CD1c-positive myeloid dendritic cell (primary cell): ENCODE results near the gene ATP6V1B1.

Experiments used
- DNase-seq: peaks from one replicate; pipeline ENCODE4 v3.0.0-alpha.2; 2016; ENCODE audit errors: extremely low spot score

The ATP6V1B1 gene

GRCh38 chr2:70935468-70936164 is at the start of gene ATP6V1B1:
Gene ATP6V1B1 (plus strand): TSS chr2:70935900. CDS start chr2:70935955, 55 bp downstream.
- no peak for DNase-seq

- no peak for DNase-seq
Observed at GRCh38 chr2:70886541-70886987, 49.1 kb upstream of the ATP6V1B1 start.

- DNase-seq = no peak
Observed at GRCh38 chr2:70887208-70887549, 48.5 kb upstream of the ATP6V1B1 start.

- DNase-seq = peak; percentile 15
Observed at GRCh38 chr2:70887550-70888246, 48.0 kb upstream of the ATP6V1B1 start.

- DNase-seq = no peak
Observed at GRCh38 chr2:70888366-70888922, 47.3 kb upstream of the ATP6V1B1 start.

GRCh38 chr2:70888923-70889715 is 46.6 kb upstream of the ATP6V1B1 start:
- no peak for DNase-seq

- DNase-seq = no peak
Observed at GRCh38 chr2:70889716-70890037, 46.0 kb upstream of the ATP6V1B1 start.

GRCh38 chr2:70890469-70891065 is 45.1 kb upstream of the ATP6V1B1 start:
- no peak for DNase-seq

GRCh38 chr2:70891572-70892357 is 43.9 kb upstream of the ATP6V1B1 start:
- DNase-seq = no peak

- DNase-seq = no peak
Observed at GRCh38 chr2:70892750-70893149, 43.0 kb upstream of the ATP6V1B1 start.

GRCh38 chr2:70893186-70893585 is 42.5 kb upstream of the ATP6V1B1 start:
- DNase-seq = no peak

- no peak for DNase-seq
Observed at GRCh38 chr2:70894765-70895164, 40.9 kb upstream of the ATP6V1B1 start.

- DNase-seq = no peak
Observed at GRCh38 chr2:70895249-70895648, 40.5 kb upstream of the ATP6V1B1 start.

GRCh38 chr2:70895998-70896764 is 39.5 kb upstream of the ATP6V1B1 start:
- no peak for DNase-seq

GRCh38 chr2:70896765-70897202 is 38.9 kb upstream of the ATP6V1B1 start:
- no peak for DNase-seq

- no peak for DNase-seq
Observed at GRCh38 chr2:70897203-70897976, 38.3 kb upstream of the ATP6V1B1 start.

GRCh38 chr2:70897977-70898226 is 37.8 kb upstream of the ATP6V1B1 start:
- DNase-seq = no peak

GRCh38 chr2:70898363-70899240 is 37.1 kb upstream of the ATP6V1B1 start:
- no peak for DNase-seq
